SK-N-SH treated with all-trans-retinoic acid at 6 μM for 48 hours (cell line): ENCODE measurements around the gene GARNL3.

Experiments
- BACH2 ChIP-seq: fragments of 250-450 bp; sonication (Bioruptor Pico); IDR thresholded peaks from 2 replicates; pipeline ENCODE4 v1.9.0; 2021; ENCODE audit warnings: mild to moderate bottlenecking, borderline replicate concordance
- ISL1 ChIP-seq: fragments of 250-450 bp; sonication (Bioruptor Pico); IDR thresholded peaks from 2 replicates; pipeline ENCODE4 v2.1.2; 2022; ENCODE audit warnings: mild to moderate bottlenecking, moderate library complexity
- TF ChIP-seq, protein P1 (sequence below): fragments of 250-450 bp; sonication (Bioruptor Pico); IDR thresholded peaks from 2 replicates; pipeline ENCODE4 v1.5.0; 2020; ENCODE audit warnings: mild to moderate bottlenecking, moderate library complexity

DNA sequence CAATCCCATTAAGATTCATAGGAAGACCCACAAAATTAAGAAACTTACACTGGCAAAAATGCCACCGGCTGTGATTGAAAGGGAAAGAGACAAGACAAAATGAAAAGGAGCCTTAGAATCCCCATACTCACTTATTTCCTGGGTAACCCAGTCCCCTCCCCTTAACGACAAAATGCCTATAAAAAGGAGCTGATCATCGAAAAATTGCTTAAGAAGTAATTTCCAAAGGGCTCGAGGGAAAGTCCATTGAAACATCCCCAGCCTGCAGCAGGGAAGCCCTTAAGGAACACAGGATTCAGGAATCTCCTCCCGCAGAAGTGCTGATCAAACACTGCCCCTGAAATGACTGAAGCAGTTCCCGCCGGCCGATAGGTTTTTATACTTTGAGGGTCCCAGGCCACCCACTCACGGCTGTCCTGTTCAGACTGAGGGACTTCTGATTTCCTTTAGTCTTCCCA, 158.9 kb downstream of the GARNL3 start:
- TF ChIP-seq BACH2 (CRISPR knock-in tag) (no peak), ISL1 (no peak)
- TF ChIP-seq, protein P1, sequence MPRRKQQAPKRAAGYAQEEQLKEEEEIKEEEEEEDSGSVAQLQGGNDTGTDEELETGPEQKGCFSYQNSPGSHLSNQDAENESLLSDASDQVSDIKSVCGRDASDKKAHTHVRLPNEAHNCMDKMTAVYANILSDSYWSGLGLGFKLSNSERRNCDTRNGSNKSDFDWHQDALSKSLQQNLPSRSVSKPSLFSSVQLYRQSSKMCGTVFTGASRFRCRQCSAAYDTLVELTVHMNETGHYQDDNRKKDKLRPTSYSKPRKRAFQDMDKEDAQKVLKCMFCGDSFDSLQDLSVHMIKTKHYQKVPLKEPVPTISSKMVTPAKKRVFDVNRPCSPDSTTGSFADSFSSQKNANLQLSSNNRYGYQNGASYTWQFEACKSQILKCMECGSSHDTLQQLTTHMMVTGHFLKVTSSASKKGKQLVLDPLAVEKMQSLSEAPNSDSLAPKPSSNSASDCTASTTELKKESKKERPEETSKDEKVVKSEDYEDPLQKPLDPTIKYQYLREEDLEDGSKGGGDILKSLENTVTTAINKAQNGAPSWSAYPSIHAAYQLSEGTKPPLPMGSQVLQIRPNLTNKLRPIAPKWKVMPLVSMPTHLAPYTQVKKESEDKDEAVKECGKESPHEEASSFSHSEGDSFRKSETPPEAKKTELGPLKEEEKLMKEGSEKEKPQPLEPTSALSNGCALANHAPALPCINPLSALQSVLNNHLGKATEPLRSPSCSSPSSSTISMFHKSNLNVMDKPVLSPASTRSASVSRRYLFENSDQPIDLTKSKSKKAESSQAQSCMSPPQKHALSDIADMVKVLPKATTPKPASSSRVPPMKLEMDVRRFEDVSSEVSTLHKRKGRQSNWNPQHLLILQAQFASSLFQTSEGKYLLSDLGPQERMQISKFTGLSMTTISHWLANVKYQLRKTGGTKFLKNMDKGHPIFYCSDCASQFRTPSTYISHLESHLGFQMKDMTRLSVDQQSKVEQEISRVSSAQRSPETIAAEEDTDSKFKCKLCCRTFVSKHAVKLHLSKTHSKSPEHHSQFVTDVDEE = no peak
